IPS-NIHi7 (cell line): Measurements from ENCODE around the gene WDR18.

Source experiments
- DNase-seq: peaks from one replicate; pipeline ENCODE4 v3.0.0; 2012; ENCODE audit warnings: mixed read lengths; ENCODE audit errors: extremely low spot score

The WDR18 gene

DNA sequence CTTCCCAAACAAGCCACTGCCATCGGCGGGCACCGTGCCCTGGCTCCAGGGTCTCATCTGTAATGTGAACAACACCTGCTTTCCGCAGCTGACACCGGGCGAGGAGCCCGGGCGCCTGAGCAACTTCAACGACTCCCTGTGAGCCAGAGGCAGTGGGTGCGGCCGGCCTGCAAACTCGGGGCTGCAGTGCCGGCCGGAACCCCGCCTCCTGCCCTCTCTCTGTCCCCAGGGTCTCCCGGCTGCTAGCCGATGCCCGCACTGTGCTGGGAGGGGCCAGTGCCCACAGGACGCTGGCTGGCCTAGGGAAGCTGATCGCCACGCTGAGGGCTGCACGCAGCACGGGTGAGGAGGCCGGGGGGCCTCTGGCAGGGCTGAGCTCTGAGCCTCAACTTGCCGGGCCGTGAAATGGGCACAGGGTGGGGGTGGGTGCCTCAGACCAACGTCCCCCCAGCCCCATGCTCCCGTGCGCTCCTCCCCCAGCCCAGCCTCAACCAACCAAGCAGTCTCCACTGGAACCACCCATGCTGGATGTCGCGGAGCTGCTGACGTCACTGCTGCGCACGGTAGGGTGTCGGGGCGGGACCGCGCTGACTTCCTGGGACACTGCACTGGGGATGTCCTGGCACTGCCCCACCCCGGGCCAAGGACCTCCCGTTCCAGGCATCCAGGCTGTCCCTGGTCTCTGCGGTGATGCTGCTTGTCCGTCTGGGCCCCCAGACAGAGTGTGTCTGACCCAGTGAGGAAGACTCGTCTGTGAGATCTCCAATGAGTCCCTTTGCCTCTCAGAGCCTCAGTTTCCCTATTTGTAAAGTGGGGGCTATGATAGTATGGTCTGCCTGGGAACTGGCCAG, 57.9 kb downstream of the WDR18 start:
- DNase-seq = no peak

DNA sequence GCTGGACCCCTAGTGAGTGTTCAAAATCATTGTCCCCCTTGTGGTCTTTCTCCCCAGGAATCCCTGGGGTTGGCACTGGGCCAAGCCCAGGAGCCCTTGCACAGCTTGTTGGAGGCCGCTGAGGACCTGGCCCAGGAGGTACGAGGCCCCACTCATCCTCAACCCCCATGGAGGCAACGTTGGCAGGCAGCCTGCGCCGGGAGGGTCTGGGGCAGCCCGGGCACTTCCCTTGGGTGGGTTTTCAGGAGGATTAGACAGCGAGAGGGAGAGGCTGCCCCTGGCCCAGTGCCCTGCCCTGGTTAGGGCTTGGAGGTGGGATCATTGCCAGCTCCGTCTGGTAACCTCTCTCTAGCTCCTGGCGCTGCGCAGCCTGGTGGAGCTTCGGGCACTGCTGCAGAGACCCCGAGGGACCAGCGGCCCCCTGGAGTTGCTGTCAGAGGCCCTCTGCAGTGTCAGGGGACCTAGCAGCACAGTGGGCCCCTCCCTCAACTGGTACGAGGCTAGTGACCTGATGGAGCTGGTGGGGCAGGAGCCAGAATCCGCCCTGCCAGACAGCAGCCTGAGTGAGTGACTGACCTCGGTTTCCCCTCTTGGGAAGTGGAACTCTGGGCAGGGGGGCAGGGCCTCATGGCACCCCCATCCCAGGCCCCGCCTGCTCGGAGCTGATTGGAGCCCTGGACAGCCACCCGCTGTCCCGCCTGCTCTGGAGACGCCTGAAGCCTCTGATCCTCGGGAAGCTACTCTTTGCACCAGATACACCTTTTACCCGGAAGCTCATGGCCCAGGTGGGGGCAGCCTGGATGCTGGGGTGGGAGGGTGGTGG, 58.8 kb downstream of the WDR18 start:
- no peak for DNase-seq
